T-helper 17 cell (primary cell): ENCODE results near the gene RNF114. TPM values are rescaled to one million over a fixed set of nuclear protein-coding genes. Genes with fewer than 3 reads are reported as not detected.
"Not testable (repeated sequence)": the region's sequence is repeated elsewhere in the genome, so short reads cannot be mapped to it uniquely, and the experiment has no call there.

Source experiments
- ATAC-seq: fragments of 150-1000 bp; cut with Tn5 transposase; 2 replicates; pipeline ENCODE4 v1.10.0; 2021; ENCODE audit warnings: mild to moderate bottlenecking, moderate library complexity
- DNase-seq, 3 donors: peaks; one replicate each; pipeline versions ENCODE4 v3.0.0 to v3.0.0-alpha.2; 2020 to 2021
- H3K9me3 ChIP-seq: one replicate; pipeline ENCODE4 v1.7.0; 2013; ENCODE audit warnings: low read length, mild to moderate bottlenecking; ENCODE audit not compliant: control insufficient read depth, poor library complexity, severe bottlenecking
- H3K27ac Mint-ChIP-seq: one replicate; pipeline ENCODE4 v1.8.0; 2022; ENCODE audit warnings: mild to moderate bottlenecking, moderate library complexity, mixed read lengths
- H3K27me3 Mint-ChIP-seq: one replicate; pipeline ENCODE4 v1.8.0; 2022; ENCODE audit warnings: mixed read lengths
- H3K36me3 Mint-ChIP-seq: one replicate; pipeline ENCODE4 v1.8.0; 2022; ENCODE audit warnings: low read depth, mixed read lengths
- H3K4me1 Mint-ChIP-seq: one replicate; pipeline ENCODE4 v1.8.0; 2022; ENCODE audit warnings: mild to moderate bottlenecking, mixed read lengths
- H3K4me3 Mint-ChIP-seq: one replicate; pipeline ENCODE4 v1.8.0; 2022; ENCODE audit warnings: mild to moderate bottlenecking, moderate library complexity, mixed read lengths
- total RNA-seq, 4 donors: library from RNA in 2 of 4; stranded (reverse) in 2 of 4; gene quantifications; one replicate each; pipeline ENCODE4 v1.2.3 and lab custom pipeline; 2022 to 2026

The RNF114 gene
- total RNA-seq, 2 donors from 2014 or later = 104 to 111 TPM

DNA sequence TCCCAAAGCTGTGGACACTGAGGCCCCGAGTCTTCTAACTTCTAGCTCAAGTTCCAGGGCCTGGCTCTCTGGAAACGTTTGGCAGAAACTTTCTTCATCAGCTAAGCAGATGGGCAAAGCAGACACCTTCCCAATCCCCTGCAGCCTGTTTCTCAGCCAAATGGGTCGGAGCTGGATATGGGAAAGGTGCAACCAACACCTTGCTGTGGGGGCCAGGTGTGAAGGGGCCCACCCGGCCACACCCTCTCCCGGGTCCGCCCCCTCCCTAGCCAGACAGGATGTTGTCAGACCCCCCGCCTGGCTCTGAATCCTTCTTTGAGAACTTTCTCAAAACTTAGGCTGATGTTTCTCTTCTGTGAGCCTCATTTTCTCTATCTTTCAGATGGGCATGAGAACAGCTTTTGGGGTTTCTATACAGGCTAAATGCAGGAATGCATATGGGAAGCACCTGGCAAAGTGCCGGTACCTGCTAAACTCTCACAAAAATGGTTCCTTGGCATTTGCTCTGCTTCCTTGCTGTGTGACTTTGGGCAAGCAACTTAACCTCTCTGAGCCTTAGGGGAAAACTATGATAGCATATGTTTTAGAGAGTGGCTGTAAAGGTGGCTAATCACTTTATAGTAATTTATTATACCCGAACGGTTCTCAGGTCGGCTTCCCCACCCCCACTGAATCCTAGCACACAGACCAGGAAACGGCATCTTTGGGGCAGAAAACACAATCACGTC, 48.4 kb downstream of the RNF114 start:
- Mint-ChIP-seq H3K4me1 (peaks cover 15% of the 10 kb centered on the region), H3K27me3 (peaks cover 4% of the 10 kb centered on the region), H3K36me3 (no peaks in the 10 kb centered on the region), H3K27ac (no peak overlapping the region), H3K4me3 (no peak overlapping the region)
- no peaks in the 10 kb centered on the region for H3K9me3 ChIP-seq
- DNase-seq (no peak), ATAC-seq (no peak)

- no peak for ATAC-seq
- H3K4me3 Mint-ChIP-seq = no peak overlapping the region
- no peak for DNase-seq
- H3K4me1 Mint-ChIP-seq = peaks cover 14% of the 10 kb centered on the region
- H3K9me3 ChIP-seq = no peaks in the 10 kb centered on the region
- H3K36me3 Mint-ChIP-seq = peaks cover under 1% of the 10 kb centered on the region
- no peak overlapping the region for H3K27ac Mint-ChIP-seq
- H3K27me3 Mint-ChIP-seq = peaks cover 6% of the 10 kb centered on the region
These were observed 49.0 kb downstream of the RNF114 start for GRCh38 chr20:49985157-49985556.

GRCh38 chr20:49985617-49986016, 49.4 kb downstream of the RNF114 start:
- DNase-seq = no peak
- Mint-ChIP-seq H3K27me3 (peaks cover 10% of the 10 kb centered on the region), H3K4me1 (peaks cover 14% of the 10 kb centered on the region), H3K27ac (no peak overlapping the region), H3K36me3 (peaks cover 2% of the 10 kb centered on the region), H3K4me3 (no peak overlapping the region)
- no peak for ATAC-seq
- no peaks in the 10 kb centered on the region for H3K9me3 ChIP-seq

DNA sequence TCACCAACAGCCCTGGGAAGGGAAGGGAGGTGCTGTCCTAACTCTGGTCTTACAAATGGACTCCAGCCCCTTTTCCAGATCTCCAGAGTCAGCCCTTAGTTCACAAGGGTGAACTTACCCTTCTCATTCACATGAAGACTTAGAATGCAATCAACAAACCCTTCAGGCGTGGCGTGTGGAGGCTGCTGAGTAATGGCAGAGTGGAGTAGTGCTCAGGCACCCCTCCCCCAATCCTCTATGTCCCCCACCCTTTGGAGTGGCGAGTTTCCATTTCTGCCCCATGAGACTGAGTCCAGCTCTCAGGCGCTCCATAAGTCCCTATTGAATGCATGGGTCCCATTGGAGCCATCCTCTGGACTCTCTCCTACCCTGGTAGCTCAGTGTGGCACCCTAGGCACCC, 49.9 kb downstream of the RNF114 start:
- DNase-seq (no peak), ATAC-seq (no peak)
- no peaks in the 10 kb centered on the region for H3K9me3 ChIP-seq
- Mint-ChIP-seq H3K4me3 (no peak overlapping the region), H3K4me1 (peaks cover 12% of the 10 kb centered on the region), H3K27me3 (peaks cover 10% of the 10 kb centered on the region), H3K27ac (no peak overlapping the region), H3K36me3 (peaks cover 2% of the 10 kb centered on the region)

- H3K36me3 Mint-ChIP-seq = peaks cover 2% of the 10 kb centered on the region
- no peak for ATAC-seq
These were observed 51.0 kb downstream of the RNF114 start for GRCh38 chr20:49987015-49987867.

DNA sequence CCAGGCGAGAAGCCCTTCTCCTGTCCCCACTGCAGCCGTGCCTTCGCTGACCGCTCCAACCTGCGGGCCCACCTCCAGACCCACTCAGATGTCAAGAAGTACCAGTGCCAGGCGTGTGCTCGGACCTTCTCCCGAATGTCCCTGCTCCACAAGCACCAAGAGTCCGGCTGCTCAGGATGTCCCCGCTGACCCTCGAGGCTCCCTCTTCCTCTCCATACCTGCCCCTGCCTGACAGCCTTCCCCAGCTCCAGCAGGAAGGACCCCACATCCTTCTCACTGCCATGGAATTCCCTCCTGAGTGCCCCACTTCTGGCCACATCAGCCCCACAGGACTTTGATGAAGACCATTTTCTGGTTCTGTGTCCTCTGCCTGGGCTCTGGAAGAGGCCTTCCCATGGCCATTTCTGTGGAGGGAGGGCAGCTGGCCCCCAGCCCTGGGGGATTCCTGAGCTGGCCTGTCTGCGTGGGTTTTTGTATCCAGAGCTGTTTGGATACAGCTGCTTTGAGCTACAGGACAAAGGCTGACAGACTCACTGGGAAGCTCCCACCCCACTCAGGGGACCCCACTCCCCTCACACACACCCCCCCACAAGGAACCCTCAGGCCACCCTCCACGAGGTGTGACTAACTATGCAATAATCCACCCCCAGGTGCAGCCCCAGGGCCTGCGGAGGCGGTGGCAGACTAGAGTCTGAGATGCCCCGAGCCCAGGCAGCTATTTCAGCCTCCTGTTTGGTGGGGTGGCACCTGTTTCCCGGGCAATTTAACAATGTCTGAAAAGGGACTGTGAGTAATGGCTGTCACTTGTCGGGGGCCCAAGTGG, 51.9 kb downstream of the RNF114 start:
- Mint-ChIP-seq H3K27ac (no peak overlapping the region), H3K27me3 (peaks cover 10% of the 10 kb centered on the region), H3K4me3 (no peak overlapping the region), H3K36me3 (peaks cover 2% of the 10 kb centered on the region), H3K4me1 (peaks cover 3% of the 10 kb centered on the region)
- no peak for ATAC-seq
- no peaks in the 10 kb centered on the region for H3K9me3 ChIP-seq
- DNase-seq = no peak

More at GRCh38 chr20:49987015-49987867, 51.0 kb downstream of the RNF114 start:
- H3K9me3 ChIP-seq = no peaks in the 10 kb centered on the region
- DNase-seq = no peak
- H3K27ac Mint-ChIP-seq = no peak overlapping the region
- H3K4me1 Mint-ChIP-seq = peaks cover 7% of the 10 kb centered on the region
- H3K27me3 Mint-ChIP-seq = peaks cover 10% of the 10 kb centered on the region
- no peak overlapping the region for H3K4me3 Mint-ChIP-seq

DNA sequence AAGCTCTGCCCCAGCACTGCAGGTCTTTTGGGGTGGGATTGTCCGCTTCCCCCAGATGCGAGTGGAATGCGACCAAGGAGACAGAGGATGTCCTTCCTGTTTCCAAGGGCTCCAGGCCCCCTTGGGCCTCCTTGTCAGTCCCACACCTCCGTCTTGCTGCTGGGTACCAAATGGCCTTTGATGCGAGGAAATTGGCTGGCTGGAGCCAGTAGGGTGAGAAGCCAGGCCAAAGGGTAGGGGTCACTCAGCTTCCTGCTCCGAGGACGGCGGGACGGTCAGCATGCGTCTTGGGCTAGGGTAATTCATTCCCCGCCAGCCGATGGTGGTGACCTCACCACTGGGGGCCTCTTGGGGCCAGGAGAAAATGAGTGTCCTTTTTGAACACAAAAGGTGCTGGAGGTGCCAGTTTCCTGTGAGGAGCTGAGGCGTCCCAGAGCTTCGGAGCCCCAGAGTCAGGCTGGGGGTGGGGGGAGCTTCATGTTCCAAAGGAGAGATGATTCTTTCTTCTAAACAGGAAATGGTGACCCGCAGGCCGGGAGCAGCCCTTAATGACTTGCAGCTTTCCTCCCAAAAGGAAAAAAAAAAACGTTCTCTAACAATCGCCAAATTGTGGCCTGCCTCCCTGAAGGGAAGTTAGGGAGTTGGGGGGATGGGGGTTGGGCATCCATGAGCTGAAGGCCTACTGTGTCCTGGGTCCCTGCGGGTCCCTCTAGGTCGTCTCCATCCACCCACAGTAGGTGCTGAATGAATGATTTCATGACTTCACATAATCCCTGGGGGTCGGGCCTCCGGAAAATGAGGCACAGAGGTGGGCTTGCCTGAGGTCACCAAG, 53.3 kb downstream of the RNF114 start:
- DNase-seq (no peak), ATAC-seq (no peak)
- no peaks in the 10 kb centered on the region for H3K9me3 ChIP-seq
- Mint-ChIP-seq H3K36me3 (peaks cover 2% of the 10 kb centered on the region), H3K27ac (no peak overlapping the region), H3K27me3 (peaks cover 11% of the 10 kb centered on the region), H3K4me1 (no peaks in the 10 kb centered on the region), H3K4me3 (no peak overlapping the region)

GRCh38 chr20:49990271-49990720, 54.1 kb downstream of the RNF114 start:
- Mint-ChIP-seq H3K27me3 (peaks cover 14% of the 10 kb centered on the region), H3K36me3 (peaks cover 2% of the 10 kb centered on the region), H3K27ac (no peak overlapping the region), H3K4me3 (no peak overlapping the region), H3K4me1 (no peaks in the 10 kb centered on the region)
- H3K9me3 ChIP-seq = no peaks in the 10 kb centered on the region
- DNase-seq (no peak), ATAC-seq (no peak)

DNA sequence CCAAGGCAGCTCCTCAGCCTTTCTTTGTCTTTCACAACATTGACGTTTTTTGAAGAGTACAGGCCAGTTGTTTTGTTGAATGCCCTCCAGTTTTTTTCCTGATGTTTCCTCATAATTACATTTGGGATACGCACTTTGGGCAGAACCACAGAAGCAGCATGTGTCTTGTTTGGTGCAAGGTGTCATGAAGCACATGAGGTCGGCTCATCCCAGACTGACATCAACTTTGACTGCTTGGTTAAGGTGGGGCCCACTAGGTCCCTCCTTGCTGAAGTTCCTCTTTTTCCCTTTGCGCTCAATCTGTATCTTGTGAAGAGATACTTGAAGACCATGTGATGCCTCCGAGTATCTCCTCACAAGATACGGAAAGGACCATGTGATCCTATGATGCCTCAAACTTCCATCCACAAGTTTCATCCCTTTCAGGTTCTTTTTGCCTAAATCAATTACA, 57.1 kb downstream of the RNF114 start:
- ATAC-seq = peak; percentile 55
- H3K27me3 Mint-ChIP-seq = peaks cover 14% of the 10 kb centered on the region

GRCh38 chr20:49995586-49995985, 59.4 kb downstream of the RNF114 start:
- DNase-seq = no peak
- Mint-ChIP-seq H3K4me3 (no peak overlapping the region), H3K4me1 (no peaks in the 10 kb centered on the region), H3K27ac (no peak overlapping the region), H3K27me3 (peaks cover 4% of the 10 kb centered on the region), H3K36me3 (no peaks in the 10 kb centered on the region)
- no peak for ATAC-seq
- H3K9me3 ChIP-seq = no peaks in the 10 kb centered on the region

More for the DNA sequence above, 57.1 kb downstream of the RNF114 start:
- Mint-ChIP-seq H3K27ac (no peak overlapping the region), H3K4me1 (no peaks in the 10 kb centered on the region), H3K36me3 (peaks cover 2% of the 10 kb centered on the region), H3K4me3 (no peak overlapping the region)
- DNase-seq = no peak
- H3K9me3 ChIP-seq = no peaks in the 10 kb centered on the region

GRCh38 chr20:49998478-49999188, 62.4 kb downstream of the RNF114 start:
- H3K27ac Mint-ChIP-seq, H3K36me3 Mint-ChIP-seq, ATAC-seq, DNase-seq, H3K4me3 Mint-ChIP-seq, H3K4me1 Mint-ChIP-seq, H3K27me3 Mint-ChIP-seq, H3K9me3 ChIP-seq: not testable (repeated sequence)

DNA sequence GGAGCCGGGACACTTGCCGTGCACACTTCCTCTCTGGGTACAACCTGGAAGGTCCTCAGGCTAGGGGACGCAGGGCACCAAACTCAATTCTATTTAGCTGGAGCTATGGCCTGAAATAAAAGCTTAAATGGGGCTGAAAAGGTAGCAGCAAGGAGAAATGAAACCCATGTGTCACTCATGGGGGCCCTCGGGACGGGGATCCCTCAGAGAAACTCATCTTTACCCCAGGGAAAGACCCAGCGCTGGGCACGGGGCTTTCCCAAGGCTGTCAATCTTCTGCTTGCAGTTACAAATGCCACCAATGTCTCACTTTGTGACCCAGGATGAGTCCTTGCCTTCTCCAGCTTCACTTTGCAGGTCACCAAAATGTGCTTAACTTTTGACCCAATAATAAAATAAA, 63.1 kb downstream of the RNF114 start:
- H3K9me3 ChIP-seq = no peaks in the 10 kb centered on the region
- DNase-seq (no peak), ATAC-seq (peak; percentile 53)
- H3K4me1 Mint-ChIP-seq = no peaks in the 10 kb centered on the region
- H3K36me3 Mint-ChIP-seq = no peaks in the 10 kb centered on the region
- H3K4me3 Mint-ChIP-seq = no peak overlapping the region
- H3K27ac Mint-ChIP-seq = no peak overlapping the region
- peaks cover 9% of the 10 kb centered on the region for H3K27me3 Mint-ChIP-seq
